AG10803 (cell line): ENCODE results near the gene PSRC1.

ENCODE experiments used
- DNase-seq: peaks from one replicate; pipeline ENCODE4 v3.0.0; 2010; ENCODE audit warnings: low read depth
- H3K4me3 ChIP-seq: 2 replicates; pipeline ENCODE4 v1.5.1; 2011; ENCODE audit warnings: mild to moderate bottlenecking, low read length, control low read depth
- CTCF ChIP-seq: conservative IDR thresholded peaks from 2 replicates; pipeline ENCODE4 v1.5.1; 2011; ENCODE audit warnings: mild to moderate bottlenecking, low read length, control low read depth, inconsistent platforms

Gene PSRC1

GRCh38 chr1:109275706-109276345 lies 7.1 kb downstream of the PSRC1 start:
- DNase-seq = peak; percentile 32
- no peak overlapping the region for H3K4me3 ChIP-seq
- TF ChIP-seq CTCF = no peak

- no peak overlapping the region for H3K4me3 ChIP-seq
- peak; percentile 58 for DNase-seq
- TF ChIP-seq CTCF = no peak
These were observed 8.1 kb downstream of the PSRC1 start for GRCh38 chr1:109274533-109275476.

GRCh38 chr1:109273570-109274288 lies 9.2 kb downstream of the PSRC1 start:
- TF ChIP-seq CTCF = no peak
- no peak for DNase-seq
- no peak overlapping the region for H3K4me3 ChIP-seq

- no peak for DNase-seq
- no peak overlapping the region for H3K4me3 ChIP-seq
- TF ChIP-seq CTCF = no peak
These were observed 10.0 kb downstream of the PSRC1 start for GRCh38 chr1:109272831-109273547.

GRCh38 chr1:109272021-109272799 lies 10.7 kb downstream of the PSRC1 start:
- TF ChIP-seq CTCF = no peak
- DNase-seq = no peak
- H3K4me3 ChIP-seq = no peak overlapping the region

GRCh38 chr1:109271458-109271857 lies 11.5 kb downstream of the PSRC1 start:
- no peak overlapping the region for H3K4me3 ChIP-seq
- DNase-seq = no peak
- no peak for TF ChIP-seq CTCF
